SK-N-SH treated with all-trans-retinoic acid at 6 μM for 48 hours (cell line): ENCODE data around the gene UST.

Experiments used
- ATAC-seq: fragments of 200-7000 bp; cut with Tn5 transposase; 3 replicates; pipeline ENCODE4 v1.9.1; 2020; ENCODE audit warnings: mild to moderate bottlenecking, moderate library complexity
- ARNTL ChIP-seq: fragments of 450-650 bp; formaldehyde crosslinking; IDR thresholded peaks from 2 replicates; pipeline ENCODE4 v1.5.0; 2020; ENCODE audit warnings: low read depth, mild to moderate bottlenecking, moderate library complexity, borderline replicate concordance
- CSDC2 ChIP-seq: fragments of 250-450 bp; sonication (Bioruptor Pico); IDR thresholded peaks from 2 replicates; pipeline ENCODE4 v1.5.0; 2020; ENCODE audit warnings: mild to moderate bottlenecking, moderate library complexity
- CSRNP3 ChIP-seq: fragments of 250-450 bp; sonication (Bioruptor Pico); IDR thresholded peaks from 2 replicates; pipeline ENCODE4 v1.5.1; 2021; ENCODE audit warnings: mild to moderate bottlenecking, moderate library complexity
- ISL1 ChIP-seq: fragments of 250-450 bp; sonication (Bioruptor Pico); IDR thresholded peaks from 2 replicates; pipeline ENCODE4 v2.1.2; 2022; ENCODE audit warnings: mild to moderate bottlenecking, moderate library complexity
- OSR1 ChIP-seq: fragments of 250-450 bp; sonication (Bioruptor Pico); IDR thresholded peaks from 2 replicates; pipeline ENCODE4 v1.8.0; 2022; ENCODE audit warnings: moderate library complexity, mild to moderate bottlenecking, inconsistent platforms
- PPARA ChIP-seq: fragments of 250-450 bp; sonication (Bioruptor Pico); IDR thresholded peaks from 2 replicates; pipeline ENCODE4 v1.5.0; 2020; ENCODE audit warnings: mild to moderate bottlenecking, borderline replicate concordance
- RARB ChIP-seq: fragments of 250-450 bp; sonication (Bioruptor Pico); IDR thresholded peaks from 2 replicates; pipeline ENCODE4 v1.8.0; 2021; ENCODE audit warnings: mild to moderate bottlenecking, moderate library complexity
- SNAI2 ChIP-seq: fragments of 250-450 bp; sonication (Bioruptor Pico); IDR thresholded peaks from 2 replicates; pipeline ENCODE4 v1.5.0; 2020; ENCODE audit warnings: mild to moderate bottlenecking, moderate library complexity
- TCF4 ChIP-seq: fragments of 250-450 bp; sonication (Bioruptor Pico); IDR thresholded peaks from 2 replicates; pipeline ENCODE4 v1.8.0; 2021; ENCODE audit warnings: mild to moderate bottlenecking, moderate library complexity, borderline replicate concordance
- TOX ChIP-seq: fragments of 250-450 bp; sonication (Bioruptor Pico); IDR thresholded peaks from 2 replicates; pipeline ENCODE4 v1.8.0; 2021; ENCODE audit warnings: mild to moderate bottlenecking, moderate library complexity, borderline replicate concordance
- TSHZ2 ChIP-seq: fragments of 250-450 bp; sonication (Bioruptor Pico); IDR thresholded peaks from 2 replicates; pipeline ENCODE4 v1.5.0; 2020; ENCODE audit warnings: mild to moderate bottlenecking, moderate library complexity
- ZFP30 ChIP-seq: fragments of 450-650 bp; formaldehyde crosslinking; IDR thresholded peaks from 2 replicates; pipeline ENCODE4 v1.5.0; 2022; ENCODE audit warnings: mild to moderate bottlenecking, moderate library complexity
- ZNF565 ChIP-seq: fragments of 450-650 bp; formaldehyde crosslinking; conservative IDR thresholded peaks from 2 replicates; pipeline ENCODE4 v1.5.0; 2020; ENCODE audit warnings: low read depth, mild to moderate bottlenecking, moderate library complexity
- ZNF70 ChIP-seq: fragments of 450-650 bp; formaldehyde crosslinking; IDR thresholded peaks from 2 replicates; pipeline ENCODE4 v1.5.0; 2020; ENCODE audit warnings: mild to moderate bottlenecking, moderate library complexity
- ZNF8 ChIP-seq: fragments of 450-650 bp; formaldehyde crosslinking; IDR thresholded peaks from 2 replicates; pipeline ENCODE4 v1.5.0; 2020; ENCODE audit warnings: mild to moderate bottlenecking, moderate library complexity
- TF ChIP-seq, protein P1 (sequence below): fragments of 250-450 bp; sonication (Bioruptor Pico); IDR thresholded peaks from 2 replicates; pipeline ENCODE4 v1.5.1; 2020; ENCODE audit warnings: low read depth, mild to moderate bottlenecking, moderate library complexity

Gene UST

GRCh38 chr6:148881593-148882311, 134.9 kb downstream of the UST start:
- no peak for TF ChIP-seq CSDC2 (CRISPR knock-in tag)
- no peak for TF ChIP-seq SNAI2 (CRISPR knock-in tag)
- no peak for TF ChIP-seq TOX (CRISPR knock-in tag)
- no peak for TF ChIP-seq OSR1 (CRISPR knock-in tag)
- TF ChIP-seq RARB (CRISPR knock-in tag): no peak
- TF ChIP-seq ZNF565 (CRISPR knock-in tag): no peak
- no peak for TF ChIP-seq ZNF8
- no peak for TF ChIP-seq ARNTL
- TF ChIP-seq CSRNP3 (CRISPR knock-in tag): no peak
- no peak for TF ChIP-seq ISL1 (CRISPR knock-in tag)
- TF ChIP-seq ZNF70: no peak
- TF ChIP-seq TSHZ2 (CRISPR knock-in tag): no peak
- ATAC-seq: no peak

- TF ChIP-seq ZNF8 (no peak), ZNF70 (no peak), ZNF565 (CRISPR knock-in tag) (no peak), TSHZ2 (CRISPR knock-in tag) (no peak), PPARA (no peak), OSR1 (CRISPR knock-in tag) (no peak), ZFP30 (CRISPR knock-in tag) (no peak), TOX (CRISPR knock-in tag) (no peak), ISL1 (CRISPR knock-in tag) (no peak)
- TF ChIP-seq, protein P1, sequence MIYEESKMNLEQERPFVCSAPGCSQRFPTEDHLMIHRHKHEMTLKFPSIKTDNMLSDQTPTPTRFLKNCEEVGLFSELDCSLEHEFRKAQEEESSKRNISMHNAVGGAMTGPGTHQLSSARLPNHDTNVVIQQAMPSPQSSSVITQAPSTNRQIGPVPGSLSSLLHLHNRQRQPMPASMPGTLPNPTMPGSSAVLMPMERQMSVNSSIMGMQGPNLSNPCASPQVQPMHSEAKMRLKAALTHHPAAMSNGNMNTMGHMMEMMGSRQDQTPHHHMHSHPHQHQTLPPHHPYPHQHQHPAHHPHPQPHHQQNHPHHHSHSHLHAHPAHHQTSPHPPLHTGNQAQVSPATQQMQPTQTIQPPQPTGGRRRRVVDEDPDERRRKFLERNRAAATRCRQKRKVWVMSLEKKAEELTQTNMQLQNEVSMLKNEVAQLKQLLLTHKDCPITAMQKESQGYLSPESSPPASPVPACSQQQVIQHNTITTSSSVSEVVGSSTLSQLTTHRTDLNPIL (CRISPR knock-in tag): no peak
- ATAC-seq: no peak
Observed at GRCh38 chr6:148883270-148883669, 136.4 kb downstream of the UST start.

DNA sequence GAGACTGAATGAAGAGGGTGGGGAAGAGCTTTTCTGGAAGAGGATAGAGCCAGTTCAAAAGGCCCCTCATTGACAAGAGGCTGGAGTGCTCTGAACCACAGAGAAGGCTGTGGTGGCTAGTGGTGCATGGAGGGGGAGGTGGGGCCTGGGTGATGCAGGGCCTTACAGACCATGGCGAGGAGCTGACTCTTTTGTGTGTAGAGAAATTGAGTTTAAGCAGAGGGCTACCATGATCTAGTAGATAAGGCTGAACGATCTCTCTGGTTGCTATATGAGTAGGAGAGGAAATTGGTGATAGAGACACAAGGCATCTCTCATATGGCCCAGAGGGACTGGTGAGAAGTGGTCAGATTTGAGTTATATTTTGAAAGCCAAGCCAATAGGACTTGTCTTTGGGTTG, 137.6 kb downstream of the UST start:
- no peak for ATAC-seq
- TF ChIP-seq ZNF565 (CRISPR knock-in tag): no peak
- no peak for TF ChIP-seq CSDC2 (CRISPR knock-in tag)
- no peak for TF ChIP-seq PPARA
- TF ChIP-seq TCF4: no peak

DNA sequence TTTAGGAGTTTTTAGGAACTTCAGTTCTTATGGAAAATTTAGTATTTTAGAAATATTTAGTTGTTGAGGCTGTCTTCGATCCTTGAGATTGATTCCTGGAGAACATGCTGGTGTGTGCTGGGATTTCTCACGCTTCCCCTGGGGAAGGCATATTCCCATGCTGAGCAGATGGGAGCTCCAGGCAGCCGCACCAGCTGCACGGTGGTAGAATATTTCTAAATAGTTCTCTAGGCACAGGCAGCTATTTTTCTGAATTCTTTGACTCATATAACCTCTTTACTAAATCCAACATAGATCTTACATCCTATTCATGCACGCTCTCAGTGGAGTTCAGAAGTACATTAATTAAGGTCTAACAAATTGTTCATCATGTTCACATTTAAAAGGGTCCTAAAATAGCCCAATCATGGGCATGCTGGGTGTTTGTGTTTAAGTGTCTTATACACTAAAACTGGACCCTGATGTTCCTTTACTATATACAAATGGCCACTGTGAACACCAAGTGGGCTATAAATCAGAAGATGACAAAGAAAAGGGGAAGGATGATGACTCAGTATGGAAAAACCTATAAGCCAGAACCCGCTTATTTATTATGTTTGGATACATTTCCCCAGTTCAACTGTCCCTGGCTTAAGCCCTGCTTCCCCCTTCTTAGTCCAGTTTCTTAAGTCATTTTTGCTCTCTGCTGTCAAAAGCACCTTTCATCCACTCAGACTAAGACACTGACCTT, 138.5 kb downstream of the UST start:
- TF ChIP-seq OSR1 (CRISPR knock-in tag): no peak
- ATAC-seq: peak; percentile 73
